Measurements from ENCODE around the gene EID2B.

The EID2B gene

GRCh38 chr19:39492225-39492624 lies 40.4 kb downstream of the EID2B start:
- TF ChIP-seq CTCF (IDR thresholded peaks at IDR 0.05) = no peak
- no peak overlapping the region for H3K4me3 ChIP-seq (ENCODE audit: low read depth, low read length)
- no peaks in the 10 kb centered on the region for H3K27me3 ChIP-seq (ENCODE audit: control insufficient read depth, insufficient read depth, low read length)
- H3K27ac ChIP-seq = no peak overlapping the region
- H3K4me1 ChIP-seq = no peaks in the 10 kb centered on the region
- no peaks in the 10 kb centered on the region for H3K9me3 ChIP-seq (ENCODE audit: control insufficient read depth, low read length)
- no peaks in the 10 kb centered on the region for H3K36me3 ChIP-seq (ENCODE audit: control insufficient read depth, insufficient read depth, low read length)
- no peak overlapping the region for H3K4me2 ChIP-seq (ENCODE audit: low read length)
- H3K79me2 ChIP-seq = no peaks in the 10 kb centered on the region
- no peak overlapping the region for H3K9ac ChIP-seq
- H2AFZ ChIP-seq = no peak overlapping the region

- H3K27ac ChIP-seq = no peak overlapping the region
- no peak overlapping the region for H3K9ac ChIP-seq
- H2AFZ ChIP-seq = no peak overlapping the region
- no peak overlapping the region for H3K4me2 ChIP-seq (ENCODE audit: low read length)
- no peaks in the 10 kb centered on the region for H3K4me1 ChIP-seq
- H3K27me3 ChIP-seq (ENCODE audit: control insufficient read depth, insufficient read depth, low read length) = no peaks in the 10 kb centered on the region
- H3K9me3 ChIP-seq (ENCODE audit: control insufficient read depth, low read length) = no peaks in the 10 kb centered on the region
- no peaks in the 10 kb centered on the region for H3K79me2 ChIP-seq
- H3K4me3 ChIP-seq (ENCODE audit: low read depth, low read length) = no peak overlapping the region
- no peaks in the 10 kb centered on the region for H3K36me3 ChIP-seq (ENCODE audit: control insufficient read depth, insufficient read depth, low read length)
- no peak for TF ChIP-seq CTCF (IDR thresholded peaks at IDR 0.05)
Measured at GRCh38 chr19:39489756-39490155, 42.9 kb downstream of the EID2B start.

- no peaks in the 10 kb centered on the region for H3K36me3 ChIP-seq (ENCODE audit: control insufficient read depth, insufficient read depth, low read length)
- no peaks in the 10 kb centered on the region for H3K27me3 ChIP-seq (ENCODE audit: control insufficient read depth, insufficient read depth, low read length)
- H3K9ac ChIP-seq = no peak overlapping the region
Measured at GRCh38 chr19:39483141-39483540, 49.5 kb downstream of the EID2B start.

GRCh38 chr19:39481676-39482075 lies 51.0 kb downstream of the EID2B start:
- Histone ChIP-seq H3K79me2 (peaks cover 18% of the 10 kb centered on the region), H3K36me3 (ENCODE audit: control insufficient read depth, insufficient read depth, low read length) (no peaks in the 10 kb centered on the region), H3K4me2 (ENCODE audit: low read length) (peak overlapping the region; percentile 76), H2AFZ (peak overlapping the region; percentile 99), H3K27ac (no peak overlapping the region), H3K4me3 (ENCODE audit: low read depth, low read length) (peak overlapping the region; percentile 90), H3K9ac (no peak overlapping the region), H3K27me3 (ENCODE audit: control insufficient read depth, insufficient read depth, low read length) (no peaks in the 10 kb centered on the region), H3K4me1 (peaks cover 7% of the 10 kb centered on the region), H3K9me3 (ENCODE audit: control insufficient read depth, low read length) (no peaks in the 10 kb centered on the region)
- no peak for TF ChIP-seq CTCF (IDR thresholded peaks at IDR 0.05)

More at GRCh38 chr19:39483141-39483540, 49.5 kb downstream of the EID2B start:
- H3K27ac ChIP-seq = no peak overlapping the region
- peaks cover 7% of the 10 kb centered on the region for H3K4me1 ChIP-seq
- peaks cover 18% of the 10 kb centered on the region for H3K79me2 ChIP-seq
- H3K4me3 ChIP-seq (ENCODE audit: low read depth, low read length) = no peak overlapping the region
- no peak overlapping the region for H2AFZ ChIP-seq
- no peak for TF ChIP-seq CTCF (IDR thresholded peaks at IDR 0.05)
- no peaks in the 10 kb centered on the region for H3K9me3 ChIP-seq (ENCODE audit: control insufficient read depth, low read length)
- no peak overlapping the region for H3K4me2 ChIP-seq (ENCODE audit: low read length)

- peak overlapping the region; percentile 93 for H3K9ac ChIP-seq
Measured at GRCh38 chr19:39481229-39481545, 51.5 kb downstream of the EID2B start.

More at GRCh38 chr19:39481229-39481545, 51.5 kb downstream of the EID2B start:
- Histone ChIP-seq H3K36me3 (ENCODE audit: control insufficient read depth, insufficient read depth, low read length) (no peaks in the 10 kb centered on the region), H3K4me1 (peaks cover 7% of the 10 kb centered on the region), H3K4me3 (ENCODE audit: low read depth, low read length) (peak overlapping the region; percentile 90), H3K4me2 (ENCODE audit: low read length) (peak overlapping the region; percentile 76), H3K79me2 (peaks cover 18% of the 10 kb centered on the region), H2AFZ (peak overlapping the region; percentile 99), H3K27ac (peak overlapping the region; percentile 76), H3K27me3 (ENCODE audit: control insufficient read depth, insufficient read depth, low read length) (no peaks in the 10 kb centered on the region), H3K9me3 (ENCODE audit: control insufficient read depth, low read length) (no peaks in the 10 kb centered on the region)
- no peak for TF ChIP-seq CTCF (IDR thresholded peaks at IDR 0.05)
